ENCODE results near the gene GRIK1. TPM values are rescaled to one million over a fixed set of nuclear protein-coding genes. Genes with fewer than 3 reads are reported as not detected.
"Not testable (repeated sequence)": the region's sequence is repeated elsewhere in the genome, so short reads cannot be mapped to it uniquely, and the experiment has no call there.

Gene GRIK1
- total RNA-seq, 1 donor: not detected

GRCh38 chr21:29613877-29614276 lies 325.9 kb downstream of the GRIK1 start:
- Histone ChIP-seq H3K27me3 (ENCODE audit: insufficient read depth, low read length) (no peaks in the 10 kb centered on the region), H3K4me1 (ENCODE audit: insufficient read depth, low read length) (no peaks in the 10 kb centered on the region), H3K9me3 (ENCODE audit: low read depth, low read length) (no peaks in the 10 kb centered on the region), H3K4me3 (ENCODE audit: low read length) (no peak overlapping the region)

GRCh38 chr21:29613021-29613420 lies 326.8 kb downstream of the GRIK1 start:
- no peak overlapping the region for H3K4me3 ChIP-seq (ENCODE audit: low read length)
- H3K9me3 ChIP-seq (ENCODE audit: low read depth, low read length): no peaks in the 10 kb centered on the region
- H3K4me1 ChIP-seq (ENCODE audit: insufficient read depth, low read length): no peaks in the 10 kb centered on the region
- H3K27me3 ChIP-seq (ENCODE audit: insufficient read depth, low read length): no peaks in the 10 kb centered on the region

- Histone ChIP-seq H3K4me1 (ENCODE audit: insufficient read depth, low read length) (no peaks in the 10 kb centered on the region), H3K9me3 (ENCODE audit: low read depth, low read length) (no peaks in the 10 kb centered on the region), H3K4me3 (ENCODE audit: low read length) (no peak overlapping the region), H3K27me3 (ENCODE audit: insufficient read depth, low read length) (no peaks in the 10 kb centered on the region)
Observed at GRCh38 chr21:29610779-29611360, 328.9 kb downstream of the GRIK1 start.

- Histone ChIP-seq H3K9me3 (ENCODE audit: low read depth, low read length) (no peaks in the 10 kb centered on the region), H3K27me3 (ENCODE audit: insufficient read depth, low read length) (no peaks in the 10 kb centered on the region), H3K4me1 (ENCODE audit: insufficient read depth, low read length) (no peaks in the 10 kb centered on the region), H3K4me3 (ENCODE audit: low read length) (no peak overlapping the region)
Observed at GRCh38 chr21:29606613-29607012, 333.2 kb downstream of the GRIK1 start.

DNA sequence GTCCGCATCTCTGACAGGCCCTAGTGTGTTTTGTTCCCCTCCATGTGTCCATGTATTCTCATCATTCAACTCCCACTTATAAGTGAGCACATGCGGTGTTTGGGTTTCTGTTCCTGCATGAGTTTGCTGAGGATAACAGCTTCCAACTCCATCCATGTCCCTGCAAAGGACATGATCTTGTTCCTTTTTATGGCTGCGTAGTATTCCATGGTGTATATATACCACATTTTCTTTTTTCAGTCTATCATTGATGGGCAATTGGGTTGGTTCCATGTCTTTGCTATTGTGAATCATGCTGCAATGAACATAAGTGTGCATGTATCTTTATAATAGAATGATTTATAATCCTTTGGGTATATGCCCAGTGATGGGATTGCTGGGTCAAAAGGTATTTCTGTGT lies 334.6 kb downstream of the GRIK1 start:
- not testable (repeated sequence) for H3K27me3 ChIP-seq (ENCODE audit: insufficient read depth, low read length); H3K4me1 ChIP-seq (ENCODE audit: insufficient read depth, low read length); H3K9me3 ChIP-seq (ENCODE audit: low read depth, low read length); H3K4me3 ChIP-seq (ENCODE audit: low read length)

DNA sequence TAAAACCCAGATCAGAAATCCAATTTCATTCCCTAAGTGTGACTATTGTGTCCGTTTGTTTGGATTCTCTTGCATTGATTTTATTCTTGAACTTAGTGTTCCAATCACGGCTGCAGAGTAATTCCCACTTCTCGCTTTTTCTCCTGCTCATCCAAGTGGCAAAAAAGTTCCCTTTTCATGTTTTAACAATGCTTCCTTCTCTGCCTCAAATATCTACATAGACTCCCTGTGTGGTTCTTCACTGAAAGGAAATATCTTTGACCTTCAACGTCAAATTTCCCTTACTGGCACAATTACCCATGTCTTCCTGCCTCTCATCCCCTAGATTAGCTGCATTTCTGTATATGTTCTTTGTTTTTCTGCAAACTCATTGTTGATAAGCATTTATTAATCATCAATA lies 335.7 kb downstream of the GRIK1 start:
- H3K4me3 ChIP-seq (ENCODE audit: low read length): no peak overlapping the region
- no peaks in the 10 kb centered on the region for H3K27me3 ChIP-seq (ENCODE audit: insufficient read depth, low read length)
- H3K9me3 ChIP-seq (ENCODE audit: low read depth, low read length): no peaks in the 10 kb centered on the region
- H3K4me1 ChIP-seq (ENCODE audit: insufficient read depth, low read length): no peaks in the 10 kb centered on the region

DNA sequence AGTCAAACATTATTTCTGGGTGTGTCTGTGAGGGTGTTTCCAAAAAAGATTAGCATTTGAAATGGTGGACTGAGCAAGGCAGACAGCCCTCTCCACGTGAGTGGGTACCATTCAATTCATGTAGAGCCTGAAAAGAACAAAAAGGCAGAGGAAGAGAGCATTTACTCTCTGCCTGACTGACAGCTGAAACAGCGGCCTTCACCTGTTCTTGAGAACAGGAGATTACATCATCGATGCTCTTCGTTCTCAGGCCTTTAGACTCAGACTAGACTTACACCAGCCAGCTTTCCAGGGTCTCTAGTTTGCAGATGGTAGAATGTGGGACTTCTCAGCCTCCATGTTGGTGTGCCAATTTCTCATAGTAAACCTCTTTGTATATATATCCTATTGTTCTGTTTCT lies 338.7 kb downstream of the GRIK1 start:
- Histone ChIP-seq H3K9me3 (ENCODE audit: low read depth, low read length) (no peaks in the 10 kb centered on the region), H3K4me1 (ENCODE audit: insufficient read depth, low read length) (no peaks in the 10 kb centered on the region), H3K4me3 (ENCODE audit: low read length) (no peak overlapping the region), H3K27me3 (ENCODE audit: insufficient read depth, low read length) (no peaks in the 10 kb centered on the region)

- no peaks in the 10 kb centered on the region for H3K27me3 ChIP-seq (ENCODE audit: insufficient read depth, low read length)
- H3K9me3 ChIP-seq (ENCODE audit: low read depth, low read length): no peaks in the 10 kb centered on the region
- H3K4me3 ChIP-seq (ENCODE audit: low read length): no peak overlapping the region
- H3K4me1 ChIP-seq (ENCODE audit: insufficient read depth, low read length): no peaks in the 10 kb centered on the region
Observed at GRCh38 chr21:29586696-29587095, 353.1 kb downstream of the GRIK1 start.

DNA sequence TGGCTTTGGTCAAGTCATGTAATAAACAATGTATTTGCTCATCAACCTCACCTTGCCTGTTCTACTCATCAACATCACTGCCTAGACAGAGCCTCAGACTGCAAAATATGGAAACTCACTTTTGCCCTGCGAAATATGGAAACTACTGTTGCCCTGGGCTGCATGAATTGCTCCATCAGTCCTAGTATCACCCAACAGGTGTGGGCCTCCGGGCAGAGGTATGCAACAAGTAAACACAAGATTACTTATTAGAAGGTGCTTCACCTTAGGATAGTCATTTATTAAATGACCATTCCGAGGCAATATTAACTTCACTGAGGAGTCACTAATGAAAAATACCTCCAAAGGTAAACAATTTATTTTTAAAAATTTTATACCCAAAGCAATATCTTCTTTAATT lies 354.3 kb downstream of the GRIK1 start:
- H3K4me1 ChIP-seq (ENCODE audit: insufficient read depth, low read length): no peaks in the 10 kb centered on the region
- H3K27me3 ChIP-seq (ENCODE audit: insufficient read depth, low read length): no peaks in the 10 kb centered on the region
- H3K4me3 ChIP-seq (ENCODE audit: low read length): no peak overlapping the region
- H3K9me3 ChIP-seq (ENCODE audit: low read depth, low read length): no peaks in the 10 kb centered on the region

DNA sequence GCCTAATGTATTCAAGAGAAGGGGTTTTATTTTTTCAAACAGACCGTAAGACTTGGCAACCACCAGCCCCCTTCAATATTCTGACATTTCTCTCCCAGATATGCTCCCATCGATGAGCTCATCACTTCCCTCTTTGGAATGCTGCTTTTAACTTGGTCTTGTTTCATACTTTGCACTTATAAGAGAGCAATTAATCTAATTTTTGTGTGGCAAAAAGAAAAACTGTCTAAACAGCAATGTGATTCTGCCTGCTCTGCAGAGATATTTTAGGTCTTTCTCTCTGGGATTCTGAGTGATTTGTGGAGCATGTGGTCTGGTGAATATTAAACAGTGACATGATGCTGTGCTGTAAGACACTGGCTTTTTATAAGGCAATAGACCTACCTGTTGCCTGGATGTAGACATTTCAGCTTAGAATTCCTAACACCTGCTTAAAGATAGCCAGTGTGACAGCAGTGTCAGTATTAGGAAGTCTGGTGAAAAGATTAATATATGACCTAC lies 356.3 kb downstream of the GRIK1 start:
- Histone ChIP-seq H3K27me3 (ENCODE audit: insufficient read depth, low read length) (no peaks in the 10 kb centered on the region), H3K4me1 (ENCODE audit: insufficient read depth, low read length) (no peaks in the 10 kb centered on the region), H3K9me3 (ENCODE audit: low read depth, low read length) (no peaks in the 10 kb centered on the region), H3K4me3 (ENCODE audit: low read length) (no peak overlapping the region)

GRCh38 chr21:29582855-29583254 lies 356.9 kb downstream of the GRIK1 start:
- Histone ChIP-seq H3K27me3 (ENCODE audit: insufficient read depth, low read length) (no peaks in the 10 kb centered on the region), H3K4me3 (ENCODE audit: low read length) (no peak overlapping the region), H3K9me3 (ENCODE audit: low read depth, low read length) (no peaks in the 10 kb centered on the region), H3K4me1 (ENCODE audit: insufficient read depth, low read length) (no peaks in the 10 kb centered on the region)

DNA sequence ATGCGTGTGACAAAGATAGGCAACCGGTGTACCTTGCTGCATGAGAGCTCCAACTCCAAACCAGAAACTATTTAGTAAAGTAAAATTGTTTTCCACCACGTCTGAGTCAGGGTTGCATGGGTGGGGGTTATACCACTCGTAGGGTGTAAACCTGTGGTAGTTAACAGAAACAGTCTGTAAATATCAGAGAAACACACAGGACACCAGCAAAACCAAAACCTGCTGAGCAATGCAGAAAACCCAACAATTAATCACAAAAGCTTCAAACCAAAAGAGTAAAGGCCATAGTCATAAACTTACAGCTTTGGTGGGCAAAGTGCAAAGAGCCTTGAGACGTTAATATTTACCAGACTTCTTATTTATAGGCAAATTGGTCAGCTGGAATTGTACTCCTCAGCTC lies 358.4 kb downstream of the GRIK1 start:
- Histone ChIP-seq H3K4me3 (ENCODE audit: low read length) (no peak overlapping the region), H3K4me1 (ENCODE audit: insufficient read depth, low read length) (no peaks in the 10 kb centered on the region), H3K9me3 (ENCODE audit: low read depth, low read length) (no peaks in the 10 kb centered on the region), H3K27me3 (ENCODE audit: insufficient read depth, low read length) (no peaks in the 10 kb centered on the region)

DNA sequence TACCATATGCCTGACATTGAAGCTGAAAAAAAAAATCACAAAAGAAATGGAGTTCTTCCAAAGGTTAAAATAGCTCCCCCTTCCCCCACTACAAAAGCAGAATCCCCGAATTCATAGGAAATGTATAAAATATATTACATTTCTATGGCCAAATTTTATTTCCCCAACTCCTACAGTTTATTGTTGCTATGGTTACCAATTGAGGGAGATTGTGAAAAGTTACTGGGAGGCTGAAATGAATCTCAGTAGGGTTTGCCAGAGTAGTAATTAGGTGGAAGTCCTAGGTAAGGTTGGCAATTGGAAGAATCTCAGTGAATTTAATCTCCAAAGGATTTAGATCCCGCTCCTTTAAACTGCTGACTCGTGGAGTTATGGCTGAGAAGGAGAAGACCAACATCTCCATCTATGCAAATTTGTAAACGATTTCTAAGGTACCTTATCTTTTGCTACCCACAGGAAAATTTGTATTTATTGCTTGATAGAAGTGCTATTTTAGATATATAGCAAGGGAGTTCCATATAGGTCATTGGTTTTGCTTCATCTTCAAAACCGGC lies 359.0 kb downstream of the GRIK1 start:
- Histone ChIP-seq H3K9me3 (ENCODE audit: low read depth, low read length) (no peaks in the 10 kb centered on the region), H3K27me3 (ENCODE audit: insufficient read depth, low read length) (no peaks in the 10 kb centered on the region), H3K4me3 (ENCODE audit: low read length) (no peak overlapping the region), H3K4me1 (ENCODE audit: insufficient read depth, low read length) (no peaks in the 10 kb centered on the region)

DNA sequence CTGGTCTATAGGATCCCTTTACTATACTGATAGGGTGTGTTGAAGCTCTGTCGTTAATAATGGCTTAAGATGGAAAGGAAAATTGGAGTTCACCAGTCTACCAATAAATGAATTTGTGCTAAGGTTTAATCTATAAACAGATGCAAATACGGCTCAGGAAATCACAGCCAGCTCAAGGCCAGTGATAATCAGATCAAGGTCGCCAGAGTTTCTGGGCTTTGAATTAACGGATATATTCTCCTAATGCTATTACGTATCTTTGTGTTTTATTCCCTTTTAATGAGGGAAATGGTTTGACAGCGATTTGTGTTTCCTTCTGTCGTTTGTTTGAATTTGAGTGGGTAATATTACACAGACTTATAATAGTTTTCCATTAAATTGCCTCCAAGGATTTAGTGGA lies 361.5 kb downstream of the GRIK1 start:
- no peaks in the 10 kb centered on the region for H3K9me3 ChIP-seq (ENCODE audit: low read depth, low read length)
- no peaks in the 10 kb centered on the region for H3K4me1 ChIP-seq (ENCODE audit: insufficient read depth, low read length)
- H3K4me3 ChIP-seq (ENCODE audit: low read length): no peak overlapping the region
- no peaks in the 10 kb centered on the region for H3K27me3 ChIP-seq (ENCODE audit: insufficient read depth, low read length)

DNA sequence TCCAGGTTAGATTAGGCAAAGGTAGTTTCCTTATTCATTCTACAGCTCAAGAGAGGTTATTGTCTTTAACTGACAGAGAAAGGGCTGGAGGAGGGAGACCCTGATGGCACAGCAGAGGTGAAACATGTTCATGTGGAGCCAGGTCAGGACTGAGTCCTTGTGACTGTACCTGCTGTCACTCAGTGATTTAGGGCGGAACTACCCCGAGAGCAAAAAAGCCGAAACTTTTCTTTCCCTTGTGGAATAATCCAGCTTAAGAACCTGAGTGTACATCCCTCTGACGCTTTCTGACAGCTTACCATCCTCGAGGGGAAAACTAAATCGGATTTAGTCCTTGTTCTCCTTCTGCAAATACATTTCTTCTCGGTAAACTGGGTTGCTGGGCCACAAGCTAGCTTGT lies 367.8 kb downstream of the GRIK1 start:
- H3K27me3 ChIP-seq (ENCODE audit: insufficient read depth, low read length): no peaks in the 10 kb centered on the region
- H3K9me3 ChIP-seq (ENCODE audit: low read depth, low read length): no peaks in the 10 kb centered on the region
- H3K4me1 ChIP-seq (ENCODE audit: insufficient read depth, low read length): no peaks in the 10 kb centered on the region
- no peak overlapping the region for H3K4me3 ChIP-seq (ENCODE audit: low read length)

- Histone ChIP-seq H3K4me3 (ENCODE audit: low read length) (no peak overlapping the region), H3K27me3 (ENCODE audit: insufficient read depth, low read length) (no peaks in the 10 kb centered on the region), H3K9me3 (ENCODE audit: low read depth, low read length) (no peaks in the 10 kb centered on the region), H3K4me1 (ENCODE audit: insufficient read depth, low read length) (no peaks in the 10 kb centered on the region)
Observed at GRCh38 chr21:29568020-29568697, 371.6 kb downstream of the GRIK1 start.
